GM21528 (cell line): ENCODE results near the gene ARHGAP26.

Experiments
- ATAC-seq: cut with Tn5 transposase; IDR thresholded peaks from one replicate; pipeline ENCODE4 v1.9.1; 2021; ENCODE audit warnings: mild to moderate bottlenecking, moderate library complexity; ENCODE audit not compliant: unreplicated experiment, low FRiP score

The ARHGAP26 gene

GRCh38 chr5:143265995-143266394 is 495.8 kb downstream of the ARHGAP26 start:
- no peak for ATAC-seq

GRCh38 chr5:143267186-143267585 is 497.0 kb downstream of the ARHGAP26 start:
- no peak for ATAC-seq

GRCh38 chr5:143268388-143268787 is 498.2 kb downstream of the ARHGAP26 start:
- no peak for ATAC-seq

- no peak for ATAC-seq
Observed at GRCh38 chr5:143271431-143271830, 501.3 kb downstream of the ARHGAP26 start.

GRCh38 chr5:143274952-143275351 is 504.8 kb downstream of the ARHGAP26 start:
- ATAC-seq, result no peak

GRCh38 chr5:143275512-143276363 is 505.6 kb downstream of the ARHGAP26 start:
- ATAC-seq, result no peak

GRCh38 chr5:143277536-143277935 is 507.4 kb downstream of the ARHGAP26 start:
- ATAC-seq, result no peak
